Fibroblast of lung (primary cell): ENCODE data around the gene DGAT2. TPM values are rescaled to one million over a fixed set of nuclear protein-coding genes. Genes with fewer than 3 reads are reported as not detected.

ENCODE experiments used
- DNase-seq, 2 donors: peaks; one replicate each; pipeline versions ENCODE4 v3.0.0 to v3.0.0-alpha.2; 2010; ENCODE audit warnings: low read depth in 2 of 2
- H2AFZ ChIP-seq: 2 replicates; pipeline ENCODE4 v1.5.1; 2012; ENCODE audit warnings: low read length, control low read depth, inconsistent platforms
- H3K27ac ChIP-seq: 2 replicates; pipeline ENCODE4 v1.5.1; 2011; ENCODE audit warnings: low read length, control low read depth; ENCODE audit not compliant: insufficient read depth
- H3K27me3 ChIP-seq: 2 replicates; pipeline ENCODE4 v1.5.1; 2011; ENCODE audit warnings: mild to moderate bottlenecking, low read length; ENCODE audit not compliant: control insufficient read depth, insufficient read depth
- H3K36me3 ChIP-seq: 2 replicates; pipeline ENCODE4 v1.5.1; 2011; ENCODE audit warnings: low read length; ENCODE audit not compliant: control insufficient read depth, insufficient read depth
- H3K4me1 ChIP-seq: 2 replicates; pipeline ENCODE4 v1.5.1; 2011; ENCODE audit warnings: low read length; ENCODE audit not compliant: control insufficient read depth, insufficient read depth; ENCODE audit errors: extremely low read depth
- H3K4me2 ChIP-seq: 2 replicates; pipeline ENCODE4 v1.5.1; 2011; ENCODE audit warnings: low read length, control low read depth; ENCODE audit not compliant: insufficient read depth; ENCODE audit errors: extremely low read depth
- H3K4me3 ChIP-seq, 4 experiments: fragments of 200-600 bp in 1 of 4; sonication (generic) in 1 of 4; replicated peaks in 1 of 4; 2 replicates each; pipeline ENCODE4 v1.5.1; 2011 to 2016; ENCODE audit warnings: low read length in 4 of 4, low read depth in 3 of 4, mild to moderate bottlenecking in 3 of 4, control low read depth in 2 of 4, inconsistent platforms in 1 of 4, mixed read lengths in 1 of 4; ENCODE audit not compliant: insufficient read depth in 1 of 4; ENCODE audit errors: control extremely low read depth in 1 of 4
- H3K79me2 ChIP-seq: 2 replicates; pipeline ENCODE4 v1.5.1; 2012; ENCODE audit warnings: mild to moderate bottlenecking, low read length, inconsistent platforms; ENCODE audit not compliant: control insufficient read depth, insufficient read depth
- H3K9ac ChIP-seq: 2 replicates; pipeline ENCODE4 v1.5.1; 2011; ENCODE audit warnings: mild to moderate bottlenecking, low read length, control low read depth; ENCODE audit not compliant: insufficient read depth
- H3K9me3 ChIP-seq: 2 replicates; pipeline ENCODE4 v1.5.1; 2012; ENCODE audit warnings: low read depth, low read length; ENCODE audit not compliant: control insufficient read depth, insufficient read depth
- H4K20me1 ChIP-seq: 2 replicates; pipeline ENCODE4 v1.5.1; 2011; ENCODE audit warnings: low read length; ENCODE audit not compliant: control insufficient read depth, insufficient read depth; ENCODE audit errors: extremely low read depth
- CTCF ChIP-seq, 2 donors: IDR thresholded peaks in 1 of 2; conservative IDR thresholded peaks in 1 of 2; 1 replicate in 1 of 2; 2 replicates in 1 of 2; pipeline ENCODE4 v1.5.1; 2011 to 2012; ENCODE audit warnings: low read length in 2 of 2, control low read depth in 1 of 2, inconsistent platforms in 1 of 2, low read depth in 1 of 2, mild to moderate bottlenecking in 1 of 2
- EZH2 ChIP-seq: IDR thresholded peaks from 2 replicates; pipeline ENCODE4 v1.5.1; 2012; ENCODE audit warnings: low read length, control low read depth, mild to moderate bottlenecking; ENCODE audit errors: missing control alignments
- polyA plus RNA-seq, 2 donors: library from polyadenylated mRNA; depleted of rRNA in 1 of 2; stranded (reverse) in 1 of 2; unstranded in 1 of 2; fragments of >200 nt; gene quantifications; 2 replicates each; pipeline ENCODE4 v1.2.1, GENCODE V29; 2011 to 2012; ENCODE audit warnings: missing spikeins in 1 of 2
- total RNA-seq: library from RNA; depleted of rRNA; stranded (reverse); fragments of >200 nt; gene quantifications from 2 replicates; pipeline ENCODE4 v1.2.1, GENCODE V29; 2014

DGAT2 gene
- total and polyA plus RNA-seq, 2 donors (not counting 1 experiment from before 2014, with no cell fraction given), result 0.32 to 1.3 TPM

- H3K4me3 ChIP-seq, result no peak overlapping the region
- no peak for TF ChIP-seq EZH2
- TF ChIP-seq CTCF (conservative IDR thresholded peaks at IDR 0.05 in 1 of 2, IDR thresholded peaks at IDR 0.05 in 1 of 2; ENCODE audit: low read depth in 1 of 2, low read length in 2 of 2), result no peak
- no peaks in the 10 kb centered on the region for H3K79me2 ChIP-seq
- no peak overlapping the region for H2AFZ ChIP-seq
- H3K4me1 ChIP-seq, result no peaks in the 10 kb centered on the region
- no peak overlapping the region for H3K4me2 ChIP-seq
- H3K36me3 ChIP-seq, result no peaks in the 10 kb centered on the region
- H3K9ac ChIP-seq, result no peak overlapping the region
- no peak overlapping the region for H3K27ac ChIP-seq
- DNase-seq, result no peak
- no peaks in the 10 kb centered on the region for H4K20me1 ChIP-seq
- peaks cover 8% of the 10 kb centered on the region for H3K27me3 ChIP-seq
- no peaks in the 10 kb centered on the region for H3K9me3 ChIP-seq
These were observed 25.4 kb downstream of the DGAT2 start for GRCh38 chr11:75793966-75794365.

GRCh38 chr11:75795276-75796090, 26.9 kb downstream of the DGAT2 start:
- H3K9ac ChIP-seq, result no peak overlapping the region
- H3K4me3 ChIP-seq, result no peak overlapping the region
- H3K9me3 ChIP-seq, result no peaks in the 10 kb centered on the region
- H3K4me2 ChIP-seq, result no peak overlapping the region
- no peaks in the 10 kb centered on the region for H4K20me1 ChIP-seq
- no peak for DNase-seq
- no peak overlapping the region for H2AFZ ChIP-seq
- no peaks in the 10 kb centered on the region for H3K4me1 ChIP-seq
- H3K36me3 ChIP-seq, result no peaks in the 10 kb centered on the region
- no peaks in the 10 kb centered on the region for H3K79me2 ChIP-seq
- TF ChIP-seq CTCF (conservative IDR thresholded peaks at IDR 0.05 in 1 of 2, IDR thresholded peaks at IDR 0.05 in 1 of 2; ENCODE audit: low read depth in 1 of 2, low read length in 2 of 2) (no peak), EZH2 (no peak)
- no peak overlapping the region for H3K27ac ChIP-seq
- H3K27me3 ChIP-seq, result peaks cover 8% of the 10 kb centered on the region

GRCh38 chr11:75796091-75796435, 27.5 kb downstream of the DGAT2 start:
- Histone ChIP-seq H4K20me1 (no peaks in the 10 kb centered on the region), H3K4me1 (no peaks in the 10 kb centered on the region), H3K27me3 (peaks cover 5% of the 10 kb centered on the region), H2AFZ (no peak overlapping the region), H3K9ac (no peak overlapping the region), H3K36me3 (no peaks in the 10 kb centered on the region), H3K4me3 (no peak overlapping the region), H3K27ac (no peak overlapping the region), H3K4me2 (no peak overlapping the region), H3K9me3 (no peaks in the 10 kb centered on the region), H3K79me2 (no peaks in the 10 kb centered on the region)
- no peak for DNase-seq
- TF ChIP-seq EZH2 (no peak), CTCF (conservative IDR thresholded peaks at IDR 0.05 in 1 of 2, IDR thresholded peaks at IDR 0.05 in 1 of 2; ENCODE audit: low read depth in 1 of 2, low read length in 2 of 2) (no peak)
